Erythroblast (primary cell): ENCODE measurements around the gene POLE.

ENCODE experiments used
- DNase-seq, 2 experiments: peaks; one replicate each; lab custom pipeline; 2025; lab: John Stamatoyannopoulos, UW
- GATA1 ChIP-seq: IDR thresholded peaks from 2 replicates; pipeline ENCODE4 v1.6.1; 2011; ENCODE audit warnings: low read depth, mild to moderate bottlenecking, control low read depth, low read length, moderate library complexity
- POLR2A ChIP-seq: IDR thresholded peaks from 2 replicates; pipeline ENCODE4 v1.6.1; 2011; ENCODE audit warnings: mild to moderate bottlenecking, low read length

POLE gene

DNA sequence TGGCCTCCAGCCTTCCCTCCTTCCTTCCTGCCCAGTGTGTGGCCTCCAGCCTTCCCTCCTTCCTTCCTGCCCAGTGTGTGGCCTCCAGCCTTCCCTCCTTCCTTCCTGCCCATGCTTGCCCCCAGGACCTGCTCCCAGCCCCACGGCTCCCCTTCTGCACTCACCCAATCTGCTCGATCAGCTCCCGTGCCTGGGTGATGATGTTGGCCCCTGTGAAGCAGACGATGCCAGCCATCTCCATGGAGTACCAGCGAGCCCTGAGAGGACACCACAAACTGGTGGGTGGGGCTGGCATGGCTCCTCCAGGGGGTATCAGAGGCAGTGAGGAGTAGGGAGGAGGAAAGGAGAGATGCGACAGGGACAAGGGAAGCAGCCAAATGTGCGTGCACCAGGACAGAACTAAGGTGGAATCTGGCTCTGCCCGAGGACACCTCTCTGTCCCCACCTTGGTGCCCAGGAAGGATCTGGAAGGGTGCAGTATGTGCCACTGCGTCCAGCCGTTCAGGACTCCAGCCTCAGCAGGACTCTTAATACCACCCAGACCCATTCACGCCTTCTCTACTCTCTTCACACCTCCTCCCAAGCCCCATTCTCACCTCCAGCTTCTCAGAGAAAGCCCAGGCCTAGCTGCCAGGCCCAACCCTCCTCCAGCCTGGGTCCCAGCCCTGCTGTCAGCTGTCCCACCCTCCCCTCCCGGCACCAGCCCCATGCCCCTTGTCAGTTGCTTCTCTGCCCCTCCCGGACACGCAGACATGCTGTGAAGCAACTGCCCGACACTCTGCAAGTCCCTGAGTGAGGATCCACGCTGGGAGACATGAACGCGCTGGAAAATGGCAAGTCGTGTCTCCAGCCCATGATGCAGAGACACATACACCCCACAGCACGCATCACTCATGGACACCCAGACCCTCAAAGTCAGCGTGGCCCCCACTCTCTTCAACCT lies 22.7 kb downstream of the POLE start:
- no peak for TF ChIP-seq GATA1
- no peak for TF ChIP-seq POLR2A
- DNase-seq, result no peak

GRCh38 chr12:132662901-132663755 lies 24.0 kb downstream of the POLE start:
- TF ChIP-seq GATA1 (no peak), POLR2A (no peak)
- no peak for DNase-seq

DNA sequence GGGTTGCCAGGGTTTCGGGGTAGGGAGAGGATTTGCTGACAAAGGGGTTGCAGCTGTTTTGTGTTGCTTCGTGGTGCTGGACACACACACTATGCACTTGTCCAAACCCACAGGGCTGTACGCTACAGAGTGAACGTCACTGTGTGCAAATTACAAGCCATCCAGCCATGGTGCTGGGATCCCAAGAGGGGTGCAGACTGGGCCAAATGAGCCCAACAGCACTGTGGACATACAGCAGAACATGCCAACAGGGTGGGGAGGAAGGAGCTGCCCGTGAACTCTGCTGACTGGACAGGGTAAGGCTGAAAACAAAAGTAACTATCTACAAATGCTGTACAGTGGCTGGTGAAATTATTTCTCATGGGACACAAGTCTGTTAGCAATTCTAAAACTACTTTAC lies 25.2 kb downstream of the POLE start:
- no peak for DNase-seq
- TF ChIP-seq GATA1, result no peak
- no peak for TF ChIP-seq POLR2A

- no peak for TF ChIP-seq POLR2A
- TF ChIP-seq GATA1, result no peak
- DNase-seq, result no peak
Observed at GRCh38 chr12:132660996-132661395, 26.1 kb downstream of the POLE start.

DNA sequence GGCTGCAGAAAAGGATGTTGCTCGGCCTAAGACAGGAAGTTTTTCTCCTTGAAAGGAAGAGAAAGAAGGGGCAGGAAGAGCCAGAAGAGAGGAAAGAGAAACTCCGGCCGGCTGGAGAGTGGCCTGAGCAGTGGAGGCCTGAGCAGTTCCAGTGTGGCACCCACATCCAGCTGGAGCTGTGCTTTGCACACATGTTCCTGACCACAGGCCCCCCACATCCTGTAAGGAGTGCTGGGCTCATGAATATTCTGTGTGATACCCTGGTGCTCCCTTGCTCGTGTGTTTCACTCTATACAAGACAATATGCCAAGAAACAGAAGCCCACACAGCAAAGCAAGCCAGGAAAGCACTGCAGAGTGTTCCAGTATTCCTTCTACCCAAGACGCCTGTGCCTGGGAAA lies 27.1 kb downstream of the POLE start:
- no peak for DNase-seq
- no peak for TF ChIP-seq GATA1
- no peak for TF ChIP-seq POLR2A

- TF ChIP-seq GATA1, result no peak
- TF ChIP-seq POLR2A, result no peak
- DNase-seq, result no peak
Observed at GRCh38 chr12:132659146-132659545, 28.0 kb downstream of the POLE start.

- no peak for DNase-seq
- TF ChIP-seq POLR2A (no peak), GATA1 (no peak)
Observed at GRCh38 chr12:132658149-132658894, 28.8 kb downstream of the POLE start.

DNA sequence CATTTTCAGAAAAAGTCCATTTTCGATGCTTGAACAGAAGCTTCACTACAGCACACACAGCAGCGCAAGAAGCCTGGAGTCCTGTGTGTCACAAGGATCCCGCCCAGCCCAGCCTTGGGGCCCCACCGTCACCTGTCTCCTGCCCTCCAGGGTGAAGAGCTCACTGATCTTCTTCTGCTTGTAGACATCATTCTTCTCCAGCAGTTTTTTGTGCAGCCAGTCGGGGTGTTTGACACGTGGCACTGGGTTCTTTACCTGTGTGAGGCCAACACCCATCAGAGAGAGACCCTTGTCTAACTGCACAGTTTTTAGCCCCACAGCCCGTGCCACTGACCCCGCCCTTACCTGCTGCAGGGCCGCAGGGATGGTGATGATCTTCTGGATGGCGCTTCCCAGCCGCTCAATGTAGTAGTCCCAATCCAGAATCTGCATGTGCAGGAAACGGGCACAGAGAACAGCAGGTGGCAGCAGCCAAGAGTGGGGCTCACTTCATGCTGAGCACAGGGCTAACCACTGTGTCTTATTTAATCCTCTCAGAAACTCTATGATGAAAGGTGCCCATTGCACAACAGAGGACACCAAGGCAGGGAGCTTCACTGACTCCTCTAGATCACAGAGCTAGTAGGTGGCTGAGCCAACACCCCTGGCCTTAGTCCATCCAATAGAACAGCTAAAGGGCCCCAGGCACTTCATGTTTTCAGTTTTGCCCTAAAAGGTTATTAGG lies 30.0 kb downstream of the POLE start:
- no peak for DNase-seq
- TF ChIP-seq GATA1 (no peak), POLR2A (no peak)

- no peak for TF ChIP-seq POLR2A
- TF ChIP-seq GATA1, result no peak
- DNase-seq, result no peak
Observed at GRCh38 chr12:132653567-132654290, 33.4 kb downstream of the POLE start.

DNA sequence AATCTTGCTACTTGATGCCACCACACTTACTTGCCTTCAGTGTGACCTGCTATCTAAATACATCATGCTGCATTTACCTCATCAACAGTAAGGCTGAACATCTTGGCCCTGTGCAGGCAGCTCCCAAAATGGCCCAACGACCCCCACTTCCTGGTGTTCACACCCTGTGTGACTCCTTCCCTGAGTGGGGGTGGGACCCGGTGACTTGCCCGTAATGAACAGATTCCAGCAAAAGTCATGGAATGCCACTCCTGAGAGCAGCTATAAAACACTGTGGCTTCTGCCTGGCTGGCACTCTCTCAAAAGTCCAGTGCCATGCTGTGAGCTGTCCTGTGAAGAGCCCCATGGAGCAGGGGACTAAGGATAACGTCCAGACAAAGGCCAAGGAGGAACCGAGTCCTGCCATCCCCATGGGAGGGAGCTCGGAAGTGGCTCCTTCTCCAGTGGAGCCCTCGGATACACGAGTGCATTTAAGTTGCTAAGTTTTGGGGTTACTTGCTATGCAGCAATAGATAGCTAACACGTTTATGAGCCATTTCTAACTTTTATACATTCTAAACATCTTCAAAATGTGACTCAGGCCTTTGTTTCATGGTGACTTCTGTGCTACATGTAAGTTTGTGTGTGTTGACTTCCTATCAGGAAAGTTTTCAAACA lies 35.6 kb downstream of the POLE start:
- TF ChIP-seq POLR2A, result no peak
- TF ChIP-seq GATA1, result no peak
- DNase-seq, result no peak

DNA sequence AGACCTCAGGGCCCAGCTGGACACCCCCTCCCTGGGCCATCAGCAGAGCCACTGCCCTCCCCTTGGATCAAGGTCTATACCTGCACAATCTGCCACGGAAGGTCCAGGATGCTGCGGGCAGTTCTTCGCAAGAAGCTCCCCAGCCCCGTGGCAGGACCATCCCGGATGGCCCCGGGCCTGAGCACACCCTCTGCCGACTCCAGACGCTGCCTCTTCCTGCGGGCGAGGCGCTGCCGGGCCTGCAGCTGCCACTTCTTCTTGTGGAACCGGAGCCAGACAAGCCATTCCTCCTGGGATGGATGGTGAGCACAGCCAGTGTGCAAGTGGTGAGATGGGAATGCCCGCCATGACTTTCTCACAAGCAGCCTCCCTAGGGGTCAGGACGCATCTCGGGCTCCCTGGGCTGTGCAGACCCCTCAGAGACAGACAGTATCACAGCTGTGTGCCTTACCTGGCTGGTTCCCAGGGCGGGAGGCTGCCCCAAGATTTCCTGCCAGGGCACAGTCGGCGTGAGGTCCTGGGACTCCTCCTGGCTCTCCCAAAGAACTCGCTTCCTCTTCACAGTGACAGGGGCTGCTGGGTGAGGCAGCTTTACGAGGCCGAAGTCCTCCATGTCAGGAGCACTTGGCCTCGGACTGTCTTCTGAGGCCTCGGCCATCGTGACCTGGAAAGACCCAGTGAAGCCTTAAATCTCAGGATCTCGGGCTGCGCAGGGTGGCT lies 37.8 kb downstream of the POLE start:
- DNase-seq, result no peak

More for the DNA sequence above, 37.8 kb downstream of the POLE start:
- TF ChIP-seq POLR2A (no peak), GATA1 (no peak)
